ENCODE results near the gene TTC33. TPM values are rescaled to one million over a fixed set of nuclear protein-coding genes. Genes with fewer than 3 reads are reported as not detected.

TTC33 gene
- polyA plus RNA-seq, 1 of the 3 experiments (the other 2 are of a cell fraction): 2.2 TPM

GRCh38 chr5:40615586-40616170 is 140.1 kb downstream of the TTC33 start:
- H3K4me3 ChIP-seq (ENCODE audit: low read depth in 2 of 2, low read length in 1 of 2): no peak overlapping the region
- no peak for TF ChIP-seq GABPA (IDR thresholded peaks at IDR 0.05; ENCODE audit: low read depth)
- TF ChIP-seq REST (IDR thresholded peaks at IDR 0.05; ENCODE audit: low read depth, low read length): no peak
- TF ChIP-seq FOXJ3 (CRISPR knock-in tag; IDR thresholded peaks at IDR 0.05): no peak
- no peak for TF ChIP-seq SIN3A (IDR thresholded peaks at IDR 0.05; ENCODE audit: borderline replicate concordance, low read depth, low read length)
- TF ChIP-seq, protein P1, sequence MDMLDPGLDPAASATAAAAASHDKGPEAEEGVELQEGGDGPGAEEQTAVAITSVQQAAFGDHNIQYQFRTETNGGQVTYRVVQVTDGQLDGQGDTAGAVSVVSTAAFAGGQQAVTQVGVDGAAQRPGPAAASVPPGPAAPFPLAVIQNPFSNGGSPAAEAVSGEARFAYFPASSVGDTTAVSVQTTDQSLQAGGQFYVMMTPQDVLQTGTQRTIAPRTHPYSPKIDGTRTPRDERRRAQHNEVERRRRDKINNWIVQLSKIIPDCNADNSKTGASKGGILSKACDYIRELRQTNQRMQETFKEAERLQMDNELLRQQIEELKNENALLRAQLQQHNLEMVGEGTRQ (IDR thresholded peaks at IDR 0.05; ENCODE audit: borderline replicate concordance, low read depth, low read length): no peak
- TF ChIP-seq TAF1 (IDR thresholded peaks at IDR 0.05; ENCODE audit: borderline replicate concordance, low read depth, low read length): no peak
- no peak for TF ChIP-seq EZH2phosphoT487 (IDR thresholded peaks at IDR 0.05; ENCODE audit: borderline replicate concordance, low read depth)
- TF ChIP-seq NRF1 (IDR thresholded peaks at IDR 0.05; ENCODE audit: low read depth, low read length): no peak
- no peak for TF ChIP-seq TEAD4 (IDR thresholded peaks at IDR 0.05; ENCODE audit: borderline replicate concordance, insufficient read depth)
- TF ChIP-seq GATA2 (CRISPR knock-in tag; IDR thresholded peaks at IDR 0.05): no peak
- no peak for TF ChIP-seq RCOR1 (IDR thresholded peaks at IDR 0.05; ENCODE audit: low read length)
- H3K4me2 ChIP-seq: no peak overlapping the region
- ChIA-PET CTCF (no interaction called here), POLR2A (no interaction called here)
- H3K4me1 ChIP-seq (ENCODE audit: control insufficient read depth in 1 of 2, insufficient read depth in 2 of 2, low read depth in 1 of 2, low read length in 1 of 2): no peaks in the 10 kb centered on the region
- no peak overlapping the region for H3K9ac ChIP-seq
- H3K9me3 ChIP-seq: no peaks in the 10 kb centered on the region
- H4K20me1 ChIP-seq (ENCODE audit: insufficient read depth): no peaks in the 10 kb centered on the region
- no peaks in the 10 kb centered on the region for H3K36me3 ChIP-seq (replicated peaks in 1 of 2; ENCODE audit: control insufficient read depth in 1 of 2, insufficient read depth in 2 of 2, low read length in 1 of 2)
- no peak for DNase-seq
- no peak overlapping the region for H3K27ac ChIP-seq (ENCODE audit: low read depth in 2 of 2, low read length in 1 of 2)
- H3K9me2 ChIP-seq: no peaks in the 10 kb centered on the region
- H3K79me2 ChIP-seq (ENCODE audit: insufficient read depth): no peaks in the 10 kb centered on the region
- H2AFZ ChIP-seq (ENCODE audit: low read depth): no peak overlapping the region
- H3F3A ChIP-seq (replicated peaks; ENCODE audit: insufficient read depth): no peaks in the 10 kb centered on the region
- WGBS (ENCODE audit: low lambda C conversion rate): 11% methylated on average over 4 of the region's 4 CpGs
- H3K27me3 ChIP-seq (ENCODE audit: insufficient read depth): no peaks in the 10 kb centered on the region

DNA sequence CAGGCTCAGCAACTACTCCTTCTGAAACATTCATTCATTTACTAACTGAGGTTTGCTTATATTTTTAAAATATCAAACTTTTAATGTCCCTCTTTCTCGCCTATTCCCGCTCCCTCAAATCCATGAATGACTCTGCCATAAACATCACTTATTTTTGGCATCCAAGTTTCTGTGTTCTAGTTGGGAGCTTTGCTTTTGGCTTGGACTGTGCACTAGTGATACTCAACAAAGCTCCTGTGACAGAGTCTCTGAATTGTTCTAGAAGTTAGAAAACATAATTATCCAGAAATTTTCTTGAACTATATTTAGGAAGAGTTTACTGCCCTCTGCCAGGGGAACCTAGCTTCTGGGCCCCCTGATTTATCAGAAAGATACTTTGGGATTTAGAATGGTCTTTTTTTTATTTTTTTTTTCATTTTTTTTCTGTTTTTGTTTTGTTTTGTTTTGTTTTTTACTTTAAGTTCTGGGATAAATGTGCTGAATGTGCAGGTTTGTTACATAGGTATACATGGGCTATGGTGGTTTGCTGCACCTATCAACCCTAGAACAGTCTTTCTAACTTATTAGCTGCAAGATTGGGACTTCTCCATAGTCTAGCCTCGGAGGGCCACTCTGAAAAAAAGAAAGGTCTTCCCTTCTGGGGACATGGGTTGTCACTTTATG is 140.7 kb downstream of the TTC33 start:
- CTCF ChIA-PET: no interaction called here
- Histone ChIP-seq H3F3A (replicated peaks; ENCODE audit: insufficient read depth) (no peaks in the 10 kb centered on the region), H3K9me3 (no peaks in the 10 kb centered on the region), H3K4me1 (ENCODE audit: control insufficient read depth in 1 of 2, insufficient read depth in 2 of 2, low read depth in 1 of 2, low read length in 1 of 2) (no peaks in the 10 kb centered on the region), H3K9me2 (no peaks in the 10 kb centered on the region), H3K36me3 (replicated peaks in 1 of 2; ENCODE audit: control insufficient read depth in 1 of 2, insufficient read depth in 2 of 2, low read length in 1 of 2) (no peaks in the 10 kb centered on the region), H3K27me3 (ENCODE audit: insufficient read depth) (no peaks in the 10 kb centered on the region), H2AFZ (ENCODE audit: low read depth) (no peak overlapping the region), H3K27ac (ENCODE audit: low read depth in 2 of 2, low read length in 1 of 2) (no peak overlapping the region), H4K20me1 (ENCODE audit: insufficient read depth) (no peaks in the 10 kb centered on the region), H3K4me2 (no peak overlapping the region), H3K79me2 (ENCODE audit: insufficient read depth) (no peaks in the 10 kb centered on the region), H3K4me3 (ENCODE audit: low read depth in 2 of 2, low read length in 1 of 2) (no peak overlapping the region), H3K9ac (no peak overlapping the region)
- WGBS (ENCODE audit: low lambda C conversion rate): 8% methylated on average over 3 of the region's 3 CpGs
- POLR2A ChIA-PET: no interaction called here
- DNase-seq: no peak
- TF ChIP-seq RAD21 (IDR thresholded peaks at IDR 0.05; ENCODE audit: low read length) (no peak), RFX5 (IDR thresholded peaks at IDR 0.05; ENCODE audit: low read length) (no peak), REST (IDR thresholded peaks at IDR 0.05; ENCODE audit: low read depth, low read length) (no peak), MXI1 (IDR thresholded peaks at IDR 0.05; ENCODE audit: low read depth, low read length) (no peak)
- TF ChIP-seq, protein P2, sequence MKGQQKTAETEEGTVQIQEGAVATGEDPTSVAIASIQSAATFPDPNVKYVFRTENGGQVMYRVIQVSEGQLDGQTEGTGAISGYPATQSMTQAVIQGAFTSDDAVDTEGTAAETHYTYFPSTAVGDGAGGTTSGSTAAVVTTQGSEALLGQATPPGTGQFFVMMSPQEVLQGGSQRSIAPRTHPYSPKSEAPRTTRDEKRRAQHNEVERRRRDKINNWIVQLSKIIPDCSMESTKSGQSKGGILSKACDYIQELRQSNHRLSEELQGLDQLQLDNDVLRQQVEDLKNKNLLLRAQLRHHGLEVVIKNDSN (IDR thresholded peaks at IDR 0.05; ENCODE audit: borderline replicate concordance, low read depth): no peak

Data from SK-N-SH (cell line).